Neural progenitor cell (in vitro differentiated cells): ENCODE data around the gene NDUFB2. TPM values are rescaled to one million over a fixed set of nuclear protein-coding genes. Genes with fewer than 3 reads are reported as not detected.

Source experiments
- DNase-seq: peaks from one replicate; pipeline ENCODE4 v3.0.0-alpha.2; 2016; ENCODE audit warnings: low spot score
- H2AFZ ChIP-seq: fragments of 200-600 bp; sonication (generic); replicated peaks from 2 replicates; pipeline ENCODE4 v1.6.1; 2016; ENCODE audit warnings: antibody characterized with exemption
- H3F3A ChIP-seq: fragments of 200-600 bp; sonication (generic); 2 replicates; pipeline ENCODE4 v1.6.1; 2016; ENCODE audit warnings: antibody characterized with exemption, low read depth
- H3K27ac ChIP-seq: fragments of 200-600 bp; sonication (generic); 2 replicates; pipeline ENCODE4 v1.5.1; 2016; ENCODE audit warnings: mild to moderate bottlenecking
- H3K27me3 ChIP-seq: fragments of 200-600 bp; sonication (generic); 2 replicates; pipeline ENCODE4 v1.6.1; 2016; ENCODE audit warnings: mild to moderate bottlenecking, moderate library complexity
- H3K36me3 ChIP-seq: fragments of 200-600 bp; sonication (generic); 2 replicates; pipeline ENCODE4 v1.5.1; 2016
- H3K4me1 ChIP-seq: fragments of 200-600 bp; sonication (generic); 2 replicates; pipeline ENCODE4 v1.6.1; 2016; ENCODE audit warnings: mixed run types
- H3K4me2 ChIP-seq: fragments of 200-600 bp; sonication (generic); 2 replicates; pipeline ENCODE4 v1.6.1; 2016
- H3K4me3 ChIP-seq: fragments of 200-600 bp; sonication (generic); 2 replicates; pipeline ENCODE4 v1.5.1; 2016
- H3K79me2 ChIP-seq: fragments of 200-600 bp; sonication (generic); 2 replicates; pipeline ENCODE4 v1.6.1; 2016; ENCODE audit warnings: low read depth
- H3K9ac ChIP-seq: fragments of 200-600 bp; sonication (generic); 2 replicates; pipeline ENCODE4 v1.6.1; 2016
- H3K9me3 ChIP-seq: fragments of 200-600 bp; sonication (generic); 2 replicates; pipeline ENCODE4 v1.5.1; 2016; ENCODE audit warnings: low read depth
- H4K20me1 ChIP-seq: fragments of 200-600 bp; sonication (generic); 2 replicates; pipeline ENCODE4 v1.6.1; 2016; ENCODE audit warnings: low read depth
- H3K27ac Mint-ChIP-seq: 3 replicates; pipeline ENCODE4 v1.8.0; 2021; ENCODE audit warnings: mixed read lengths
- H3K27me3 Mint-ChIP-seq: 2 replicates; pipeline ENCODE4 v1.8.0; 2022; ENCODE audit warnings: low read depth, mild to moderate bottlenecking, inconsistent platforms, moderate library complexity, mixed read lengths; ENCODE audit not compliant: insufficient read depth
- H3K36me3 Mint-ChIP-seq: 3 replicates; pipeline ENCODE4 v1.8.0; 2021; ENCODE audit warnings: mixed read lengths
- H3K4me1 Mint-ChIP-seq: 3 replicates; pipeline ENCODE4 v1.8.0; 2021; ENCODE audit warnings: mixed read lengths
- H3K4me3 Mint-ChIP-seq: 3 replicates; pipeline ENCODE4 v1.8.0; 2021; ENCODE audit warnings: mild to moderate bottlenecking, moderate library complexity, mixed read lengths
- H3K9me3 Mint-ChIP-seq: 3 replicates; pipeline ENCODE4 v1.8.0; 2020; ENCODE audit warnings: mixed read lengths
- CTCF ChIP-seq: fragments of 200-600 bp; sonication (generic); IDR thresholded peaks from 2 replicates; pipeline ENCODE4 v1.5.1; 2017; ENCODE audit warnings: antibody characterized with exemption, mild to moderate bottlenecking
- EZH2 ChIP-seq: fragments of 200-600 bp; sonication (generic); IDR thresholded peaks from 2 replicates; pipeline ENCODE4 v1.6.1; 2017; ENCODE audit warnings: antibody characterized with exemption, mild to moderate bottlenecking, moderate library complexity
- EZH2phosphoT487 ChIP-seq: fragments of 200-600 bp; sonication (generic); IDR thresholded peaks from 2 replicates; pipeline ENCODE4 v1.6.1; 2017; ENCODE audit warnings: antibody characterized with exemption
- total RNA-seq: library from RNA; depleted of rRNA; stranded (reverse); fragments of >200 nt; gene quantifications from 2 replicates; pipeline ENCODE4 v1.2.3, GENCODE V29; 2015; ENCODE audit warnings: low replicate concordance

NDUFB2 gene
- total RNA-seq, 1 donor from 2014 or later: 241 TPM

GRCh38 chr7:140723006-140723405 is 26.5 kb downstream of the NDUFB2 start:
- H3K4me1 ChIP-seq: peaks cover 12% of the 10 kb centered on the region
- no peak overlapping the region for H3K9ac ChIP-seq
- H3K4me2 ChIP-seq: no peak overlapping the region
- no peak overlapping the region for H3K27ac ChIP-seq
- no peak overlapping the region for H3K4me3 Mint-ChIP-seq
- no peaks in the 10 kb centered on the region for H3K9me3 Mint-ChIP-seq
- H3K4me1 Mint-ChIP-seq: no peaks in the 10 kb centered on the region
- peaks cover 4% of the 10 kb centered on the region for H3K36me3 Mint-ChIP-seq
- H3K9me3 ChIP-seq: no peaks in the 10 kb centered on the region
- H4K20me1 ChIP-seq: no peaks in the 10 kb centered on the region
- TF ChIP-seq EZH2phosphoT487 (no peak), EZH2 (no peak), CTCF (no peak)
- H3F3A ChIP-seq: peaks cover 17% of the 10 kb centered on the region
- no peak for DNase-seq
- no peaks in the 10 kb centered on the region for H3K27me3 ChIP-seq
- no peaks in the 10 kb centered on the region for H3K79me2 ChIP-seq
- H2AFZ ChIP-seq: no peak overlapping the region
- no peaks in the 10 kb centered on the region for H3K36me3 ChIP-seq
- no peaks in the 10 kb centered on the region for H3K27me3 Mint-ChIP-seq
- no peak overlapping the region for H3K27ac Mint-ChIP-seq
- H3K4me3 ChIP-seq: no peak overlapping the region

- Mint-ChIP-seq H3K4me1 (no peaks in the 10 kb centered on the region), H3K9me3 (no peaks in the 10 kb centered on the region), H3K36me3 (peaks cover 4% of the 10 kb centered on the region), H3K27me3 (no peaks in the 10 kb centered on the region), H3K4me3 (no peak overlapping the region), H3K27ac (no peak overlapping the region)
- H3K9ac ChIP-seq: no peak overlapping the region
- H3K27ac ChIP-seq: no peak overlapping the region
- TF ChIP-seq CTCF (no peak), EZH2 (no peak), EZH2phosphoT487 (no peak)
- H3K4me1 ChIP-seq: peaks cover 18% of the 10 kb centered on the region
- H4K20me1 ChIP-seq: no peaks in the 10 kb centered on the region
- H3F3A ChIP-seq: peaks cover 20% of the 10 kb centered on the region
- no peaks in the 10 kb centered on the region for H3K9me3 ChIP-seq
- H3K79me2 ChIP-seq: no peaks in the 10 kb centered on the region
- no peaks in the 10 kb centered on the region for H3K36me3 ChIP-seq
- no peak overlapping the region for H2AFZ ChIP-seq
- no peak overlapping the region for H3K4me3 ChIP-seq
- no peak overlapping the region for H3K4me2 ChIP-seq
- no peaks in the 10 kb centered on the region for H3K27me3 ChIP-seq
- DNase-seq: no peak
Measured at GRCh38 chr7:140723574-140723973, 27.1 kb downstream of the NDUFB2 start.

- Histone ChIP-seq H3K9me3 (no peaks in the 10 kb centered on the region), H3K27me3 (no peaks in the 10 kb centered on the region), H2AFZ (no peak overlapping the region), H3F3A (peaks cover 20% of the 10 kb centered on the region), H4K20me1 (no peaks in the 10 kb centered on the region), H3K9ac (no peak overlapping the region), H3K4me3 (no peak overlapping the region), H3K4me2 (no peak overlapping the region), H3K27ac (no peak overlapping the region), H3K4me1 (peaks cover 18% of the 10 kb centered on the region), H3K79me2 (no peaks in the 10 kb centered on the region), H3K36me3 (no peaks in the 10 kb centered on the region)
- no peak overlapping the region for H3K27ac Mint-ChIP-seq
- TF ChIP-seq CTCF (no peak), EZH2phosphoT487 (no peak), EZH2 (no peak)
- H3K4me3 Mint-ChIP-seq: no peak overlapping the region
- H3K27me3 Mint-ChIP-seq: no peaks in the 10 kb centered on the region
- no peaks in the 10 kb centered on the region for H3K4me1 Mint-ChIP-seq
- H3K9me3 Mint-ChIP-seq: no peaks in the 10 kb centered on the region
- H3K36me3 Mint-ChIP-seq: peaks cover 5% of the 10 kb centered on the region
- no peak for DNase-seq
Measured at GRCh38 chr7:140724706-140725105, 28.2 kb downstream of the NDUFB2 start.
